ENCODE data around the gene SARDH. TPM values are rescaled to one million over a fixed set of nuclear protein-coding genes. Genes with fewer than 3 reads are reported as not detected.

Gene SARDH
- total RNA-seq, 1 donor from 2014 or later, result 0.63 TPM

DNA sequence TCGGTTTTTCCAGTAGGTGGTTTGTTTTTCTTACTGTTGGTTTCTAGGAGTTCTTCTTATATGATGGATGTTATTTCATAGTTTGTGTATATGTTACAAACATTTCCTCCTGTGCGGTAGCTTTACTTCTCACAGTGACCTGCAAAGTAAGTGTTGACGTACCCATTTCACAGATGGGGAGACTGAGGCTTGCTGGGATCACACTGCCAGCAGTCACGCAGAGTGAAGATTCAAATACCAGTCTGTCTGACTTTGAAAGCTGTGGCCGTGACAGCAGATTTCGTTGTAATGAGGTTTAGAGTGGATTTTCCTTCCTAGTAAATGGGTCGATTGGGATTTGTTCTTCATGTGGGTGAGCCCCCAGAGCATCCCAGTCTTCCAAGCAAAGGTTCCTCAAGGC, 89.0 kb downstream of the SARDH start:
- Histone ChIP-seq H3K9me3 (replicated peaks) (no peaks in the 10 kb centered on the region), H3K4me3 (no peak overlapping the region), H3K4me1 (no peaks in the 10 kb centered on the region), H3K27me3 (ENCODE audit: low read depth) (peaks cover 80% of the 10 kb centered on the region), H3K27ac (replicated peaks) (no peak overlapping the region), H3K36me3 (no peaks in the 10 kb centered on the region)
- no peak for DNase-seq
- intact Hi-C loops (cut with micrococcal nuclease), result no loop called here
- TF ChIP-seq, protein P1, sequence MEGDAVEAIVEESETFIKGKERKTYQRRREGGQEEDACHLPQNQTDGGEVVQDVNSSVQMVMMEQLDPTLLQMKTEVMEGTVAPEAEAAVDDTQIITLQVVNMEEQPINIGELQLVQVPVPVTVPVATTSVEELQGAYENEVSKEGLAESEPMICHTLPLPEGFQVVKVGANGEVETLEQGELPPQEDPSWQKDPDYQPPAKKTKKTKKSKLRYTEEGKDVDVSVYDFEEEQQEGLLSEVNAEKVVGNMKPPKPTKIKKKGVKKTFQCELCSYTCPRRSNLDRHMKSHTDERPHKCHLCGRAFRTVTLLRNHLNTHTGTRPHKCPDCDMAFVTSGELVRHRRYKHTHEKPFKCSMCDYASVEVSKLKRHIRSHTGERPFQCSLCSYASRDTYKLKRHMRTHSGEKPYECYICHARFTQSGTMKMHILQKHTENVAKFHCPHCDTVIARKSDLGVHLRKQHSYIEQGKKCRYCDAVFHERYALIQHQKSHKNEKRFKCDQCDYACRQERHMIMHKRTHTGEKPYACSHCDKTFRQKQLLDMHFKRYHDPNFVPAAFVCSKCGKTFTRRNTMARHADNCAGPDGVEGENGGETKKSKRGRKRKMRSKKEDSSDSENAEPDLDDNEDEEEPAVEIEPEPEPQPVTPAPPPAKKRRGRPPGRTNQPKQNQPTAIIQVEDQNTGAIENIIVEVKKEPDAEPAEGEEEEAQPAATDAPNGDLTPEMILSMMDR (IDR thresholded peaks at IDR 0.05; ENCODE audit: borderline replicate concordance), result no peak

DNA sequence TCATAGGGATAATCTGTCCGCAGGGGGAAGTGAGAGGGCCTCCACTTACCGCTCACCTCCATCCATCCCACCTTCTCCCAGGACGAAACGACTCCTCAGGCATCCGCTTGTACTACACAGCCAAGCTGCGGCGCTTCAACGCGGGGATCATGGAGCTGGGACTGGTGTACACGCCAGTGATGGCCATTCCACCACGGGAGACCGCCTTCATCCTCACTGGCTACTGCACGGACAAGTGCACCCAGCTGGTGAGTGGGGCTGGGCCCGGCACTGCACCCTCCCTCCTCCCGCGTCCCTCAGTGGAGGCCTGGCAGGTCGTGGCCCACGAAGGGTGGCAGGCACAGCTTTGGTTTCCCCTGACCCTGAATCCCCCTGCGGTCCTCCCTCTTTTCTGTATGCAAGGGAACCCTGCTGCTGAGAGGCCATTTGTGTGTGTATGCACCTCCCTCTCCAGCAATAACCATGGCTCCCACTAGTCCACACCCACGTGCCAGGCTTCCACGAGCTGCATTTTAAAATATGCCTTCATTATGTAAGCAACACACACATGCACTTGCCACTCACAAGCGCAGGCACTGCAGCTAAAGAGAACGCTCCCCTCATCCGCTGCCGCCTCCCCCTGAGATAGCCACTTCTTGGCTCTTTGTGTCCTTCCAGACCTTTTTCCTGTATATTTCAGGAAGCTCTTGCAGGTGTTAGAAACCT, 90.2 kb downstream of the SARDH start:
- no peaks in the 10 kb centered on the region for H3K36me3 ChIP-seq
- intact Hi-C loops (cut with micrococcal nuclease), result no loop called here
- TF ChIP-seq, protein P1 (IDR thresholded peaks at IDR 0.05; ENCODE audit: borderline replicate concordance), result no peak
- H3K27ac ChIP-seq (replicated peaks), result no peak overlapping the region
- H3K4me1 ChIP-seq, result no peaks in the 10 kb centered on the region
- H3K27me3 ChIP-seq (ENCODE audit: low read depth), result peaks cover 75% of the 10 kb centered on the region
- H3K9me3 ChIP-seq (replicated peaks), result no peaks in the 10 kb centered on the region
- H3K4me3 ChIP-seq, result no peak overlapping the region
- no peak for DNase-seq

DNA sequence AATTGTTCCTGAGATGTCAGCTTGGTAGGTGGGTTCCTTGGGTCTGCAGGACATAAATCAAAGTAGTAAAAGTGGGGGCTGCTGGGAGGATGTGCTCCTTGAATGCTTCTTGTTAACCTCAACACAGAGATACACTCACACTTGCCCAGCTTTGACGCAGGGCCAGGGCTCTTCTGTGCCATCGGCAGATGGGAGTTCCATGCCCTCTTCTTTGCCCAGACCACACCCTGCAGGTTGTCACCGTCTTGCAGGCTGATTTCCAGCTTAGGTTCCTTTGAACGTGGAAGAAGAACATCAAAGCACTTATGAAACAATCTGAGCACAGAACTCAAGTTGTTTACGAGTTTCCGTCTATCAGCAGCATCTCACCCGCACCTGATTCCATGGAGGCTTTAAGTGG, 91.0 kb downstream of the SARDH start:
- H3K4me3 ChIP-seq, result no peak overlapping the region
- no peaks in the 10 kb centered on the region for H3K4me1 ChIP-seq
- no peak for DNase-seq
- H3K27ac ChIP-seq (replicated peaks), result no peak overlapping the region
- peaks cover 75% of the 10 kb centered on the region for H3K27me3 ChIP-seq (ENCODE audit: low read depth)
- TF ChIP-seq, protein P1 (IDR thresholded peaks at IDR 0.05; ENCODE audit: borderline replicate concordance), result no peak
- no peaks in the 10 kb centered on the region for H3K9me3 ChIP-seq (replicated peaks)
- no peaks in the 10 kb centered on the region for H3K36me3 ChIP-seq
- intact Hi-C loops (cut with micrococcal nuclease), result no loop called here

DNA sequence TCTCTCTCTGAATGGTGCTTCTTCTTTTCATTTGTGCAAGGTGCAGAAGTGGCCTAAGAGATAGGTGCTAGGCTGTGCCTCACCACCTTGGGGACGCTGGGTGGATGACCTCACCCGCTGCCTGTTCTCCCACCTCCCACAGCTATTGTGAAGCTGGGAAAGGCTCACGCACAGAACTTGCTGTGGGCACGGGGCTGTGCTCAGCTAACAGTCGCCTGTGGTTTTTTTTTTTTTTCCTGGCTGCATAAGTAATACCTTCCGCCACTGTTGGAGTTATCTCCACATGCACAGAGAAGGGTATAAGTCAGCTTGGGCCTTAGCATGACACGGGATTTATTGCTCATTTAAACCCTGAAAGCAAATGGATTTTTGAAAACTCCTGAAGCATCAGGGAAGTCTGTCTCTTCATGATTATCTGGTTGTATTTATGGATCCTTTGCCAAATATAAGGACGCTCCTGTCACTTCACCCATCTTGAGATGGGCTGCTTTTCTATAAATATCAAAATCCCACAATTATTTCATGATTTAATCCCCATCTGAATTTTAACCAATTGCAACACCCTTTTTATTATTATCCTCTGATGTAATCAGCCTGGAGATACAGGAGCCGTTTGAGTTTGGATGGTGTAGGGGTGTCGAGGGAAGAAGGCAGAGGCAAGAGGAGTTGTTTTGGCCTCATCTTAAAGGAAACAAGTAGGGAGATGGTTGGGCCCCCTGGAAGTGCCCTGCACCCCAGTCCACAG, 93.0 kb downstream of the SARDH start:
- H3K36me3 ChIP-seq, result no peaks in the 10 kb centered on the region
- H3K27me3 ChIP-seq (ENCODE audit: low read depth), result peaks cover 64% of the 10 kb centered on the region
- intact Hi-C loops (cut with micrococcal nuclease), result no loop called here
- no peaks in the 10 kb centered on the region for H3K4me1 ChIP-seq
- H3K4me3 ChIP-seq, result no peak overlapping the region
- DNase-seq, result no peak
- TF ChIP-seq, protein P1 (IDR thresholded peaks at IDR 0.05; ENCODE audit: borderline replicate concordance), result no peak
- H3K27ac ChIP-seq (replicated peaks), result no peak overlapping the region
- no peaks in the 10 kb centered on the region for H3K9me3 ChIP-seq (replicated peaks)

DNA sequence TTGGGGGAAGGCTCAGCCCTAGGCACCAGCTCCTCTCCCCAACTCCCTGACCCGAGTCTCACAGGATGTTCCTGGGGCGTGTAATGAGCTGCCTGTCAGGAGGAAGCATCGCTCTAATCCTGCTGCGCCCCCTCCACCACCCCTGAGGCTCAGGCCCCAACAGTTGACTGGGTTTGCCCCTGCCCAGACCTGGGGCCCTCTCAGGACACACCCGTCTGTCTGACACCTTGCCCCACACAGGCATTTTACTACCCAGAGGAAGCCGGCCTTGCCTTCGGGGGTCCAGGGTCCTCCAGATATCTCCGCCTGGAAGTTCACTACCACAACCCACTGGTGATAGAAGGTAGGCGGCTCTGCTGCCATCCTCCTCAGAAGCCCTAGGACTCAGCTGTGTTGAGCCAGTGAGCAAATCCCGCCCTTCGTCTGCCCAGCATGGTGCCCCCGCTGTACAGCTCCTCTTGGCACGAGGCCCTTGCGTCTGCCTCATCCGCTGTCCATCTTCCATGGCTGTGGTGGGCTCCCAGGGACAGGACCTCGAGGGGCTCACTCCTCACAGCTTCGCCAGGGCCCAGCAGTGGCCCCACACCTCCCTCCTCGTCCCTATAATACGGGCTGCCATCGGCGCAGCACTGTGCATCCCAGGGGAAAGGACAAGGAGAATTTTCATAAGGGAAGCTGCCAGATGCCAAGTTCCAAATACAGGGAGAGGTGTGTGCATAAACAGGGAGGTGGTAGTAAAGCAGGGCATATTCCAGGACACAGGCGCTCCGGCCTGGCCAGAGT, 94.0 kb downstream of the SARDH start:
- Histone ChIP-seq H3K27ac (replicated peaks) (no peak overlapping the region), H3K27me3 (ENCODE audit: low read depth) (peaks cover 63% of the 10 kb centered on the region), H3K4me3 (no peak overlapping the region), H3K4me1 (no peaks in the 10 kb centered on the region), H3K36me3 (no peaks in the 10 kb centered on the region), H3K9me3 (replicated peaks) (no peaks in the 10 kb centered on the region)
- TF ChIP-seq, protein P1 (IDR thresholded peaks at IDR 0.05; ENCODE audit: borderline replicate concordance), result no peak
- no peak for DNase-seq
- intact Hi-C loops (cut with micrococcal nuclease), result no loop called here
